Upper lobe of right lung (tissue), 1 donor: ENCODE measurements around the gene MOGAT3. TPM values are rescaled to one million over a fixed set of nuclear protein-coding genes. Genes with fewer than 3 reads are reported as not detected.

Experiments
- ATAC-seq: fragments of 200-7000 bp; cut with Tn5 transposase; one replicate; pipeline ENCODE4 v1.9.1; 2020; ENCODE audit warnings: mild to moderate bottlenecking, moderate library complexity
- DNase-seq: peaks from one replicate; pipeline ENCODE4 v3.0.0-alpha.2; 2020
- H3K27ac ChIP-seq: fragments of 200-600 bp; one replicate; pipeline ENCODE4 v1.8.0; 2022
- H3K27me3 ChIP-seq: fragments of 200-600 bp; one replicate; pipeline ENCODE4 v1.8.0; 2022; ENCODE audit warnings: mild to moderate bottlenecking
- H3K36me3 ChIP-seq: fragments of 200-600 bp; one replicate; pipeline ENCODE4 v1.8.0; 2022
- H3K4me1 ChIP-seq: fragments of 200-600 bp; one replicate; pipeline ENCODE4 v1.8.0; 2022
- H3K4me3 ChIP-seq: fragments of 200-600 bp; one replicate; pipeline ENCODE4 v1.8.0; 2022; ENCODE audit warnings: mild to moderate bottlenecking
- H3K9me3 ChIP-seq: fragments of 200-600 bp; one replicate; pipeline ENCODE4 v1.8.0; 2022
- intact Hi-C: fragments of 100-400 bp; cut with DNase I; formaldehyde crosslinking; loops from one replicate; pipeline ENCODE4 v1.11.0; 2022
- long read RNA-seq: library from polyadenylated mRNA; unstranded; transcript quantifications from one replicate; pipeline ENCODE4 v2.0.0, GENCODE V29; 2021
- total RNA-seq: library from RNA; stranded (reverse); fragmentation: NEBNext Ultra II Directional; extraction: Animal tissue kit (Norgen Biotek cat#: 25700); gene quantifications from one replicate; pipeline ENCODE4 v1.2.1, GENCODE V29; 2021
- TF ChIP-seq, protein P1 (sequence below): fragments of 200-600 bp; IDR thresholded peaks from one replicate; pipeline ENCODE4 v1.8.0; 2022; ENCODE audit warnings: antibody characterized with exemption
- donor health status: DM: no; HTN: yes; CAD: no; lungs with severe emphysema.

The MOGAT3 gene, protein sequence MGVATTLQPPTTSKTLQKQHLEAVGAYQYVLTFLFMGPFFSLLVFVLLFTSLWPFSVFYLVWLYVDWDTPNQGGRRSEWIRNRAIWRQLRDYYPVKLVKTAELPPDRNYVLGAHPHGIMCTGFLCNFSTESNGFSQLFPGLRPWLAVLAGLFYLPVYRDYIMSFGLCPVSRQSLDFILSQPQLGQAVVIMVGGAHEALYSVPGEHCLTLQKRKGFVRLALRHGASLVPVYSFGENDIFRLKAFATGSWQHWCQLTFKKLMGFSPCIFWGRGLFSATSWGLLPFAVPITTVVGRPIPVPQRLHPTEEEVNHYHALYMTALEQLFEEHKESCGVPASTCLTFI
- total RNA-seq: not detected
- long read RNA-seq: 0 reads

DNA sequence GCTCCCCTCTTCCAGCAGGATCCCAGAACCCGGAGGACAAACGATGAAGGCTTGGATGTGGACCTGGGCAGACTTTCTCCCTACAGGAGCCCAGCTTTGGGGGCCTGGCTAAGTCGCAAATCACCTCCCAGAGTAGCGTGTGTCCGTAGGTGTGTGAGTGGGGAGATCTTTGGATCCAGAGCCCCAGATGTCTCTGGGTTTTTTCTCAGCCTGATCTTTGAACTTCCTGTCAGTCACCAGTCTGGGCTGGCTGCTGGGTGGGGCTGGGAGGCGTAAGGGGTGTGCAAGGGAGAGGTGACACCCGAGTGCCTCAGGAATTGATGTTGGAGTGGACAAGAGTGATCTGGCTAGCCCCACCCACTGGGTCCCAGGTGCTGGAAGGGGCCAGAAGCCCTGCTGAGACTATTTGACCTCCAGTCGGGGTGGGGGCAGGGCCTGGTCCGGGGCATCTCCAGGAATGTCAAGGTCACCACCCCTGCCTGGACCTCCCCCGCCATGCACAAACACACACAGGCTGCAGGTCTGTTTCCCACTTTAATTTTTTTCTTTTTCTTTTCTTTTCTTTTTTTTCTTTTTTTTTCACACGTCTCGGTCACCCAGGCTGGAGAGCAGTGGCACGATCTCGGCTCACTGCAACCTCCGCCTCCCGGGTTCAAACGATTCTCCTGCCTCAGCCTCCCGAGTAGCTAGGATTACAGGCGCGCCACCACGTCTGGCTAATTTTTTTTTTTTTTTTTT is at the start of gene MOGAT3:
Gene MOGAT3 (minus strand): TSS at position 175 of the 738 bp plus-strand sequence. CDS start 182 bp downstream, outside the sequence.
- TF ChIP-seq, protein P1, sequence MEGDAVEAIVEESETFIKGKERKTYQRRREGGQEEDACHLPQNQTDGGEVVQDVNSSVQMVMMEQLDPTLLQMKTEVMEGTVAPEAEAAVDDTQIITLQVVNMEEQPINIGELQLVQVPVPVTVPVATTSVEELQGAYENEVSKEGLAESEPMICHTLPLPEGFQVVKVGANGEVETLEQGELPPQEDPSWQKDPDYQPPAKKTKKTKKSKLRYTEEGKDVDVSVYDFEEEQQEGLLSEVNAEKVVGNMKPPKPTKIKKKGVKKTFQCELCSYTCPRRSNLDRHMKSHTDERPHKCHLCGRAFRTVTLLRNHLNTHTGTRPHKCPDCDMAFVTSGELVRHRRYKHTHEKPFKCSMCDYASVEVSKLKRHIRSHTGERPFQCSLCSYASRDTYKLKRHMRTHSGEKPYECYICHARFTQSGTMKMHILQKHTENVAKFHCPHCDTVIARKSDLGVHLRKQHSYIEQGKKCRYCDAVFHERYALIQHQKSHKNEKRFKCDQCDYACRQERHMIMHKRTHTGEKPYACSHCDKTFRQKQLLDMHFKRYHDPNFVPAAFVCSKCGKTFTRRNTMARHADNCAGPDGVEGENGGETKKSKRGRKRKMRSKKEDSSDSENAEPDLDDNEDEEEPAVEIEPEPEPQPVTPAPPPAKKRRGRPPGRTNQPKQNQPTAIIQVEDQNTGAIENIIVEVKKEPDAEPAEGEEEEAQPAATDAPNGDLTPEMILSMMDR: no peak
- intact Hi-C loops: no loop called here
- ATAC-seq (no peak), DNase-seq (no peak)
- Histone ChIP-seq H3K27ac (no peak within 1 kb of the TSS), H3K9me3 (no peaks in the 10 kb centered on the region), H3K27me3 (peaks cover 48% of the 10 kb centered on the region), H3K4me1 (peaks cover 6% of the 10 kb centered on the region), H3K4me3 (no peak within 1 kb of the TSS), H3K36me3 (no peaks in the 10 kb centered on the region)

DNA sequence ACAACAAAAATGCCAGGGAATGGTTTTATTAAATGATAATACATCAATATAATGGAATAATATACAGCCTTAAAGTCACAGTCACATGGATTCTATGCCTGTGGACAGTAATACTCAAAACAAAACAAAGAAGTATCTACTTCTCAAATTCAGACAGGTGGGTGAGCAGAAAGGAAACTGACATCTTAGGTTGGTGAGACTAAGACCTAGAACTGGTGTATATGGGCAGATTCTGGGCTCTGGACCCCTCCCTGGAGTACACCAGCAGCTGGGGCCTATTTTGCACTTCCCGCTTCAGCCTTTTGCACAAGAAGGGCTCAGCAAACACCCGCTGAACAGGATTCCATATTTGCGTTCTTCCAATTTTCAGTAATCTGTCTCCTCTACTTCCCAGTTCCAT is 49.5 kb upstream of the MOGAT3 start:
- Histone ChIP-seq H3K4me3 (peak overlapping the region; percentile 8), H3K27ac (no peak overlapping the region), H3K9me3 (no peaks in the 10 kb centered on the region), H3K27me3 (no peaks in the 10 kb centered on the region), H3K36me3 (peaks cover 8% of the 10 kb centered on the region), H3K4me1 (peaks cover 19% of the 10 kb centered on the region)
- TF ChIP-seq, protein P1: no peak
- ATAC-seq (no peak), DNase-seq (no peak)
- intact Hi-C loops: no loop called here

DNA sequence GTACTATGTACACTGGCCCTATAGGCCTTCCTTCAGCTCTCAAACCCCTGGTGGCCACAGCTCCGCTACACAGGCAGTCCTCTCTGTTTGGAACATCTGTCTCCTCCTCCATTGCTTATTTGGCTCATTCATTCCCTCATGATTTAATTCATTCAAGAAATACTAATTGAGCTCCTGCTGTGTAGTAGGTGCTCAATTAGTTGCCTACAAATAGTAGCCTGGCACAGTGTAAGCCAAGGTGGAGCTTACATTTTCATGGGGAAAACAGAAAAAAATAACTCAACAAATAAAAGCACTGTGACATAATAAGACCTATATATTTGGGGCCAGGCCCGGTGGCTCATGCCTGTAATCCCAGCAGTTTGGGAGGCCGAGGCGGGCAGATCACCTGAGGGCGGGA is 47.4 kb upstream of the MOGAT3 start:
- ATAC-seq: no peak
- Histone ChIP-seq H3K27ac (no peak overlapping the region), H3K36me3 (peaks cover 8% of the 10 kb centered on the region), H3K9me3 (no peaks in the 10 kb centered on the region), H3K27me3 (no peaks in the 10 kb centered on the region), H3K4me3 (no peak overlapping the region), H3K4me1 (peaks cover 26% of the 10 kb centered on the region)
- TF ChIP-seq, protein P1: no peak
- DNase-seq: no peak
- intact Hi-C loops: no loop called here

DNA sequence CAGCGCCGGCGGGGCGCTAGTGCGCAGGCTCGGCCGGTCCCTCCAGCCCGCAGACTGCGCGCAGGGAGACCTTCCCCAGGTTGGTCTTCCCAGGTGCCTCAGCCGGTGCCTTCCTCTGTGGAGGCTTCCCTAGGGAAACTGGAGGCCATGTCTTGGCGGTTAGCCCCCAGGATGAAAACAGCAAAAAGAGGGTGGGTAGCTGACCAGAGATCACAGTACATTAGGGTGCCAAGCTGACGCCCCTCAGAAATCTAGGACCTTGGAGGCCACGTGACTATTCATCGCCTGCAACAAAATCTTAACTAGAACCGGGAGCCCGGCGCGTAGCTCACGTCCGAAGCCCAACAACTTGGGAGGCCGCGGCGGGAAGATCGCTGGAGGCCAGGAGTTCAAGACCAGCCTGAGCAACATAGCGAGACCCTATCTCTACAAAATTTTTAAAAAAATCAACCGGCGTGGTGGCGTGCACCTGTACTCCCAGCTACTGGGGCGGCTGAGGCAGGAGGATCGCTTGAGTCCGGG is 44.4 kb upstream of the MOGAT3 start:
- no peaks in the 10 kb centered on the region for H3K9me3 ChIP-seq
- H3K4me1 ChIP-seq: peaks cover 14% of the 10 kb centered on the region
- H3K36me3 ChIP-seq: peaks cover 16% of the 10 kb centered on the region
- ATAC-seq (no peak), DNase-seq (peak; percentile 63)
- peak overlapping the region; percentile 83 for H3K27ac ChIP-seq
- no peaks in the 10 kb centered on the region for H3K27me3 ChIP-seq
- intact Hi-C loops: no loop called here
- TF ChIP-seq, protein P1: no peak
- H3K4me3 ChIP-seq: peak overlapping the region; percentile 65

DNA sequence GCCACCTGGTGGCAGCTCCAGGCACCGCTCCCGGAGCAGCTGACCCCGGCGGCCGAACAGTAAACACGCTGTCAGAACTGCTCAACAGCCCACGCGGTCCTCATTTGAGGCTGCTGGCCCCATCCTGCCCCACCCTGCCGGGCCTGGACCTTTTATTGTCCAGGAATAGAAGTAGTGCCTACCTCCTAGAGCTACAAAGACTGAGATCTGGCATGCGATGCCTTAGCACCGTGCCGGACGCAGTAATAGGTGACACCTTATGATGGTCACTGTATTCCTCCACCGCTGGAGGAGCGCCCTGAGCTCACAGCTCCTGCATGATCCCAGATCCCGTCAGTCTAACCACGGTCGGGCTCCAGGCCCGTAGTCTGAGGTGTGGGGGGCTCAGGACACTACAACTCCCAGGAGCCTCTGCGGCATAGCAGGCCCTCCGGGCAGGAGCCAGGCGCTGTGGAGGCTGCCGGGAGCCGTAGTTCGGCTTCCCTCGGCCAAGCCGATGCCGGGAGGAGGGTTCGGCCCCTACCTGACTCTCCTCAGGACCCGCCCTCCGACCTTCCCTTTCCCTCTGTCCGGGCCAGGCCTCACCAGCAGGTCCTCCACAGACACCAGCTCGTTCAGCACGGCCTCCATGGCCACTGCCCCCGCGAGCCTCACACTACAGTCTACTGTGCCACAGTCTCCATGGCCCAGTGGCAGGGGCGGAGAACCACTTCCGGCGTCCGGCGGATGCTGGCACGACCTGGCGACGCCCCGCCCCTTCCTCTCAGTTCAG is 43.7 kb upstream of the MOGAT3 start, which contains the start of gene FIS1:
Gene FIS1 (minus strand): TSS at position 707 of the 772 bp plus-strand sequence. CDS start 77 bp downstream, at position 630.
- H3K27ac ChIP-seq: peak within 1 kb of the TSS; percentile 83
- intact Hi-C loops: no loop called here
- TF ChIP-seq, protein P1: peak; percentile 96
- H3K4me3 ChIP-seq: peak within 1 kb of the TSS; percentile 65
- ATAC-seq (peak; percentile 97), DNase-seq (peak; percentile 98)
- no peaks in the 10 kb centered on the region for H3K27me3 ChIP-seq
- no peaks in the 10 kb centered on the region for H3K9me3 ChIP-seq
- H3K36me3 ChIP-seq: peaks cover 19% of the 10 kb centered on the region
- peaks cover 9% of the 10 kb centered on the region for H3K4me1 ChIP-seq
